Retinal pigment epithelial cell (primary cell): ENCODE measurements around the gene INHBB.
"Not testable (repeated sequence)": the region's sequence is repeated elsewhere in the genome, so short reads cannot be mapped to it uniquely, and the experiment has no call there.

Experiments used
- DNase-seq: peaks from one replicate; pipeline ENCODE4 v3.0.0-alpha.2; 2010; ENCODE audit warnings: low read depth
- H3K4me3 ChIP-seq: 2 replicates; pipeline ENCODE4 v1.5.1; 2011; ENCODE audit warnings: mild to moderate bottlenecking, low read length, control low read depth, moderate library complexity
- CTCF ChIP-seq: conservative IDR thresholded peaks from 2 replicates; pipeline ENCODE4 v1.5.1; 2011; ENCODE audit warnings: low read depth, low read length, control low read depth, inconsistent platforms

The INHBB gene

DNA sequence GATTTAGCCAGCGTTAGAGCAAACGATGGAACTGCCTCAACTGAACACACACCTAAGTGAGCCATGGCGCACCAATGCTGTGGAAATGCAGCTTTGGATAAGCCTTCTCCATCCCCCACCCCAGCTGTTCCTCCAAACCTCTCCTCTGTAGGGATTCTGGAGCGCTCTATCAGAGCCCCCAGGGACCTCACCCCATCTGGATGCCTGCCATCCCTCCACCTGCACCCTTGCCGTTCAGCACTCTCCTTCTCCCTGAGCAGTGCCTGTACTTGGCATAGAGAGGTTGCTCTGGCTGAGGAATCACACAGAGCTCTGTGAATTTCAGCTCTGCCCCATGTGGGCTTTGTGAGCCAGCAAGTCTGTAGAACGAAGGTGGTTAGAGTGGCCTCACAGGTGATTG, 42.8 kb upstream of the INHBB start:
- no peak for TF ChIP-seq CTCF
- no peak overlapping the region for H3K4me3 ChIP-seq
- DNase-seq = no peak

GRCh38 chr2:120305296-120305695, 40.6 kb upstream of the INHBB start:
- H3K4me3 ChIP-seq = no peak overlapping the region
- TF ChIP-seq CTCF = peak; percentile 44
- DNase-seq = no peak

GRCh38 chr2:120305937-120306490, 39.9 kb upstream of the INHBB start:
- no peak overlapping the region for H3K4me3 ChIP-seq
- DNase-seq = no peak
- no peak for TF ChIP-seq CTCF

DNA sequence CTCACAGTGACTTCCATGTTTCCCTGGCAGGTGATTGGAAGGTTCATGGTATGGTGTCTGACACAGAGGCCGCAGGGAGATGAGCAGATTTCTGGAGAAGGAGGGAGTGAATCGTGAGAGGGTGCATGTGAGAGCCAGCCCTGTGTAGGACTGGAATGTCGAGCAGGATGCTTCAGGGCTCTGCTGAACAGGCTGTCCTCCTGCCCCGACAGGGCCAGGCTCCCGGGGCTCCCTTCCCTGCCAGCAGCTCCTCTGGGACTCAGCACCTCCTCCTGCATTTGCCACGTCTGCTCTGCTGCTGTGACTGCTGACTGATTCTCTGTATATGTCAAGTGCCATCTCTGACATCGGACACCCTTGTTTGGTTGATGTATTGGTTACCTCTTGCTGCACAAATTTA, 38.5 kb upstream of the INHBB start:
- H3K4me3 ChIP-seq = no peak overlapping the region
- DNase-seq = no peak
- no peak for TF ChIP-seq CTCF

DNA sequence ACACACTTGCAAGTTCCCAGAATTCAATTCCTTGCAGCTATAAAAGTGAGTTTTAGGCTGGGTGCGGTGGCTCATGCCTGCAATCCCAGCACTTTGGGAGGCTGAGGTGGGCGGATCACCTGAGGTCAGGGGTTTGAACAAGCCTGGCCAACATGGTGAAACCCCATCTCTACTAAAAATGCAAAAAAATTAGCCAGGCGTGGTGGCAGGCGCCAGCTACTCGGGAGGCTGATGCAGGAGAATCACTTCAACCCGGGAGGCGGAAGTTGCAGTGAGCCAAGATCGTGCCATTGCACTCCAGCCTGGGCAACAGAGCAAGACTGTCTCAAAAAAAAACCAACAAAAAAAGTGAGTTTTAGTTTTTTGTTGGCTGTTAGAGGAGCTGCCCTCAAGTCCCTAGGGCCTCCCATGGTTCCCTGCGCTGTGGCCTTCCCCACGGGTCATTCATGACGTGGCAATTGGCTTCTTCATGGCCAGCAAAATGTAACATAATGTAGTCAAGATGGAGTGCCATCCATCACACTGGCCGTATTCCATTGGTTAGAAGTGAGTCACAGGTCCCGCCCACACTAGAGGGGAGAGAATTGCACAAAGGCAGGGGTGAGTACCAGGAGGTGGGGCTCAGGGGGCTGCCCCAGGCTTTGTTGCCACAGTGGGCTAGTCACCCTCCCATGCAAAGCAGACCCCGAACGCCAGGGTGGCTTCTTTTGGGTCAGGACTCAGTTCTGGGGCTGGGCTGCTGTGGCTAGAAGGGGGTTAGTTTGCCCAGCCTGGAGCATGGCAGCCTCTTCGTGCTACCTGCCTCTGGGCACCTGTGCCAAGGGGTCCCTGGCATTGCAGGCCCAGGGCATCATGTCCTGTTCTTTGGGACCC, 37.7 kb upstream of the INHBB start:
- TF ChIP-seq CTCF = no peak
- no peak overlapping the region for H3K4me3 ChIP-seq
- DNase-seq = no peak

DNA sequence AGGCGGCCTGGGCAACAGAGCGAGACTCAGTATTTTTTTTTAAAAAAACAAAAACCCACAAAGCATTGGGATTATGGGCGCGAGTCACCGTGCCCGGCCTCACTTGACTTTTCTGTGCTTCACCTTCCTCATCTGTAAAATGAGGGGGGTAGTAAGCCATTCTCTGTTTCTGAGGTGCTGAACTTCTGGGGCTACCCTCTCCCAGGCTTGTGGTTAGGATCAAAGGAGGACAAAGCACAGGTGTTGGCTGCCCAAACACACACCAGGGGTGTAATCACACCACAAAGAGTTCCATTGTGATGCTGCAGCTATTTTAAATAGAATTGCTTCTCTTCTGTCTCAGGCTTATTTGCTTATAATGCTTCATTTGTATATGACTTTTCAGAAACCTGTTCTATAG, 35.8 kb upstream of the INHBB start:
- no peak overlapping the region for H3K4me3 ChIP-seq
- no peak for TF ChIP-seq CTCF
- DNase-seq = no peak

DNA sequence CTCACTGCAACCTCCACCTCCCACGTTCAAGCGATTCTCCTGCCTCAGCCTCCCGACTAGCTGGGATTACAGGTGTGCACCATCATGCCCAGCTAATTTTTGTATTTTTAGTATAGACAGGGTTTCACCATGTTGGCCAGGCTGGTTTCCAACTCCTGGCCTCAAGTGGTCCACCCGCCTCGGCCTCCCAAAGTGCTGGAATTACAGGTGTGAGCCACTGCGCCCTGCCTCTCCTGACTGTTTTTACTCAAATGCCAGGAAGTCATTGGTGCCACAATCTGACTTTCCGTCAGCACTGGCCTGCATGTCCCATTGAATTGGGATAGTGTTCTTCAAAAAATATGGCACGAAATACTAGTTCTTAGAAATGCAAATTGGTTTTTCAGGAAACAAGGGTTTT, 35.1 kb upstream of the INHBB start:
- DNase-seq, H3K4me3 ChIP-seq: not testable (repeated sequence)
